ENCODE measurements around the gene TCP1. TPM values are rescaled to one million over a fixed set of nuclear protein-coding genes. Genes with fewer than 3 reads are reported as not detected.

The TCP1 gene
- total RNA-seq, 2 experiments from 2014 or later: 621 to 635 TPM

- CTCF ChIA-PET: interaction anchor here (1.3 kb wide), 1 partner anchor 17 kb away, joined by 3 read pairs; no protein-coding TSS in a partner anchor
Observed at GRCh38 chr6:159788753-159789376, 537 bp downstream of the TCP1 start.

DNA sequence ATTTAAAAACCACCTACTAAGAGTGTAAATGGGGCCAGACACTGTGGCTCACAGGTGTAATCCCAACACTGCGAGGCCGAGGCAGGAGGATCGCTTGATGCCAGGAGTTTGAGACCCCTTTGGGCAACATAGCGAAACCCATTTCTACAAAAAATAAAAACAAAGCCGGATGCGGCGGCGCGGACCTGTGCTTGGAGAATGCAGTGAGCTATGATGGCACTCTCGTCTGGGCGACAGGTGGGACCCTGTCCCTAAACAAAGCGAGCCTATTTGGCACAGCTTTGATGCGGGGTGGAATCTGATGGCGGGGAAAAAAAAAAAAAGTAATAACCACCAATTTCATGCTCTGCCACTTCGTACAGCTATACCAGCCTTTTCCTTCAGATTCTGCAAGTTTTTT is 1.1 kb downstream of the TCP1 start:
- CTCF ChIA-PET: no interaction called here
- POLR2A ChIA-PET: interaction anchor here (0.6 to 3.0 kb wide), 8 partner anchors 13 to 192 kb away, joined by 3 to 15 read pairs (median 3); partner anchors contain the start of genes ACAT2 and WTAP

More at GRCh38 chr6:159788753-159789376, 537 bp downstream of the TCP1 start:
- POLR2A ChIA-PET: interaction anchor here (0.6 to 3.0 kb wide), 7 partner anchors 13 to 191 kb away, joined by 3 to 15 read pairs (median 3); partner anchors contain the start of genes ACAT2 and WTAP

DNA sequence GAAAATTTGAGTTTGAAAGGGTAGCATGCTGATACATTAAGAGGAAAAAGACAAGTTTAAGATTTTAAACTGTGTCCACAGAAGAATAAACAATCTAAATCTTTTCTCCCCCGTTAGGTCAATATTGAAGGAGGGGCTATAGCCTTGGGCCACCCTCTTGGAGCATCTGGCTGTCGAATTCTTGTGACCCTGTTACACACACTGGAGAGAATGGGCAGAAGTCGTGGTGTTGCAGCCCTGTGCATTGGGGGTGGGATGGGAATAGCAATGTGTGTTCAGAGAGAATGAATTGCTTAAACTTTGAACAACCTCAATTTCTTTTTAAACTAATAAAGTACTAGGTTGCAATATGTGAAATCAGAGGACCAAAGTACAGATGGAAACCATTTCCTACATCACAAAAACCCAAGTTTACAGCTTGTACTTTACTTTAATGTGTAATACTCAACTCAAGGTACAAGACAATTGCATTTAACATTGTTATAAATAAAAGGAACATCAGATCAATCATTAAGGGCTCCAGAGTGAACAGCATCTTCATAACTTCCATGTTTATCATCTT is 10.8 kb downstream of the TCP1 start:
- POLR2A ChIA-PET: no interaction called here

GRCh38 chr6:159778131-159778530 is 11.3 kb downstream of the TCP1 start:
- CTCF ChIA-PET: no interaction called here
- POLR2A ChIA-PET: no interaction called here

More for the DNA sequence above, 10.8 kb downstream of the TCP1 start:
- CTCF ChIA-PET: no interaction called here

GRCh38 chr6:159777240-159777904 is 12.0 kb downstream of the TCP1 start:
- ChIA-PET CTCF (interaction anchor here (0.6 kb wide), 1 partner anchor 21 kb away, joined by 3 read pairs; no protein-coding TSS in a partner anchor), POLR2A (no interaction called here)

GRCh38 chr6:159772196-159772595 is 17.2 kb downstream of the TCP1 start:
- ChIA-PET CTCF (interaction anchor here (0.7 kb wide), 1 partner anchor 17 kb away, joined by 3 read pairs; the partner anchor contains the start of gene TCP1), POLR2A (interaction anchor here (1.0 kb wide), 1 partner anchor 9 kb away, joined by 3 read pairs; no protein-coding TSS in a partner anchor)

DNA sequence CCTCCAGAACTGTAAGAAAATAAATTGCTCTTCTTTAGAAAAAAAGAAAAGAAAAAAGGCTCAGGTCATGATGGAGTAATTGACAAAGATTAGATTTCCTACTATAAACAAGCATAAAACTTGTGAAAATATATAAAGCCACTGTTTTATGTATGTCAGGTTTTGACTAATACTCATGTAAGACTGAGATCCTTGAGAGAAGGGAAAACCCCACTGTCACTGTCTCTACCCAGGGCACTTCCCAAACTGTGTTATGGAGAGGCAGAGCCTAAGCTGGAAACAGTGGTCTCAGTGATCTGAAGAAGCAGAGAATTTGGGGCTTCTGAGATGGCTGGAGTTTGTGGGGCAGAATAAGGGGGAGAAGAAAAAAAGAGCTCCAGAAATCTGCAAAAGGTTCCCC is 19.9 kb downstream of the TCP1 start:
- ChIA-PET CTCF (interaction anchor here (1.0 kb wide), 1 partner anchor 10 kb away, joined by 3 read pairs; no protein-coding TSS in a partner anchor), POLR2A (no interaction called here)

DNA sequence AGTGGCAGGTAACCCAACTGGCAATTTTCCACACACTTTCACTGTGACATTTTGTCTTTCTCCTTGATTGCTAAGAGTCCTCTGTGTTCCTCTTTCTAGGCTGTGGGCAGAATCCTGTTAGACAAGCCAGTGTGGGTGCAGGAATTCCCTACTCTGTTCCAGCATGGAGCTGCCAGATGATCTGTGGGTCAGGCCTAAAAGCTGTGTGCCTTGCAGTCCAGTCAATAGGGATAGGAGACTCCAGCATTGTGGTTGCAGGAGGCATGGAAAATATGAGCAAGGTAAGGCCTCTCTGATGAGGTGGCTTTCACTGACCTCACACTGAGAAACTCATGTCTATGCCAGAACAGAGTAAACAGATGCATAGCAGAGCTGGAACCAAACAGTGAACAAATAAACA is 22.5 kb downstream of the TCP1 start:
- ChIA-PET CTCF (no interaction called here), POLR2A (interaction anchor here (0.8 kb wide), 1 partner anchor 40 kb away, joined by 3 read pairs; no protein-coding TSS in a partner anchor)

DNA sequence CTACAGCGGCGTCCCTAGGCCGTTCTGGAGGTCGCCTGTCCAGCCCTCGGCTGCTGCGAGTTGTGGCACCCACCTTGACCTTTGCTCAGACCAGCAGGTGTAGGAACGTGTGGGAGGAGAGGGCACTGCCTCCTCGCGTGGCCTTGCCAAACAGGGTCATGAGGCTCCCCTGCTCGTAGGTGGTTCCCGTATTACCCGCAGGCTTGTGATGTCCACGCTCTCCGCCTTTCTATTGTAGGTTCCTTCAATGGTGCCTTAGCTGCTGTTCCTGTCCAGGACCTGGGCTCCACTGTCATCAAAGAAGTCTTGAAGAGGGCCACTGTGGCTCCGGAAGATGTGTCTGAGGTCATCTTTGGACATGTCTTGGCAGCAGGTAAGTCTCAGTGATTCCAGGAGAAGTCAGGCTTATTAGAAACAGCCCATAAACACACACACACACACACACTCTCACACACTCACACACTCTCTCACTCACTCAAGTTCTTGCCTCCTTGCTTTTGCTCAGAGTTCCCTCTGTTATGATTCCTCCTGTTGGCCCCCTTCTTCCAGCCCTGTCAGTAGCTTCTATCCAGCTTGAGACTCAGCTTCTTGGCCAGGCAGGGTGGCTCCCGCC is 26.6 kb downstream of the TCP1 start:
- POLR2A ChIA-PET: interaction anchor here (1.1 kb wide), 1 partner anchor 10 kb away, joined by 3 read pairs; no protein-coding TSS in a partner anchor

DNA sequence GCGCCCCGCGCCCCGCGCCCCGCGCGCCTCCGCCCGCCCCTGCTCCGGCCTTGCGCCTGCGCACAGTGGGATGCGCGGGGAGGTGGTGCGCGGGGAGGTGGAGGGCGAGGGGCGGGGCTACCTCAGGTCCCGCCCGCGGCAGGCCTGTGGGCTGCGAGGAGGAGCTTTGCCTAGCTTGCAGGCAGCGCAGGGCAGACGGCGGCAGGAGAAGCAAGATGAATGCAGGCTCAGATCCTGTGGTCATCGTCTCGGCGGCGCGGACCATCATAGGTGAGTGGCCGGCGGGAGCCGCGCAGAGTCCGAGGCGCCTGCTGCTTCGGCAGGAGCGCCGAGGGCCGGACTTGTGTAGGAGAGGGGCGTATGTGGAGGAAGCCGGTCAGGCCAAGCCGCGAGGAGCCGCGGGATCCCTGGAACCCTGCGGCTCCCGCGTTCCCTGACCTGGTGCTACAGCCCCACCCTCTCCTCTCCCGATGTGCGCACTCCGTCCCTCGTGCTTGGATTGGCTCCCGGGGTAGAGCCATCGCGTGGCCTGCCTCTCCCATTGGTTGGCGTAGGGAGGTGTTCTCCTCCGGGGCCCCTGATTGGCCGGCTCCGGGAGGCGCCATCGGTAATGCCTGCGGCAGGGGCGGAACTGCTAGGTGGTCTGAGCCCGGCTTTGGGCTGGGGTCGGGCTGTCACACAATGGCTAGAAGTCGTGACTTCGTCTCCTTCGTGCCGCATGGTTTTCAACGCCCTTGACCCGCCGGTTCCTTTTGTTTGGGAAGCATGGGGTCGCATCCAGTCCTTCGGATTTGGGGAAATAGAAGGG is 27.3 kb downstream of the TCP1 start, which contains the start of gene ACAT2:
ACAT2 (plus strand) TSS at position 173 of the 808 bp plus-strand sequence; CDS start at position 216, 43 bp downstream.
- POLR2A ChIA-PET: interaction anchor here (0.6 to 1.9 kb wide), 7 partner anchors 26 to 239 kb away, joined by 3 to 9 read pairs (median 3); partner anchors contain the start of genes MRPL18, TCP1 and WTAP
- CTCF ChIA-PET: interaction anchor here (1.1 kb wide), 1 partner anchor 11 kb away, joined by 4 read pairs; no protein-coding TSS in a partner anchor

More for the DNA sequence above, 26.6 kb downstream of the TCP1 start:
- CTCF ChIA-PET: interaction anchor here (0.9 kb wide), 1 partner anchor 21 kb away, joined by 3 read pairs; no protein-coding TSS in a partner anchor

DNA sequence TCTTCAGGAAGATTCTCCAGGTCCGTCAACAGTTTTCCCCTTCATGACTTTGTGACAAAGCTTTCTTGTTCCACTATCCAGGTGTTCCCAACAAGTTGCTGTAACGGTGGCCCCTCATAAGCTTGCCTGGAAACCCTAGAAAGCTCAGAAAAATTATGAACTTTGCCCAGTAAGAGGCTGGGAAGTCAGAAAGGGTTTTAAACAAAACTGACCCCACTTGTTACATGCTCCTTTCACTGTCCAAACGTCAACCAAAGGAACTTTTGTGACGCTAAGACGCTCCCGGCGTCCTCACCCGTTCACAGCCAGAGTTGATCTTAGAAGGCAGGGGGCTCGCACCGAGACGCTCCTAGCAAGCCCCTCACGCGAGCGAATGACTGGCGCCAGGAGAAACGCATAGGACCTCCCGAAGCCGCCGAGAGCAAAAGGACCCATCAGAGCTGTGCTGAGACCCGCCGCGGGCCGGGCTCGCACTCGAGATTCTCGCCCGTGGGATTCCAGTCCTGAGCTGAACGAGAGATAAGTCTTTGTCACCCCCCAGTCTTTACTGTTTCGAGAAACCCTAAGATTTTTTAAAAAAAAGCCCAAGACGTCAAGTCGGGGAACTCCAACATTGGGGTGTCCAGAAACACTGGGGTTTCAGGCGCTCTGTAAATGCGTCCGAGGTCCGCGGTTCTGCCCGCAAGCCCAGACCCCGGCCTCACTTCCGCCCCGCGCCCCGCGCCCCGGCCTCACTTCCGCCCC is 28.1 kb downstream of the TCP1 start:
- CTCF ChIA-PET: interaction anchor here (1.1 kb wide), 1 partner anchor 10 kb away, joined by 4 read pairs; no protein-coding TSS in a partner anchor
- POLR2A ChIA-PET: interaction anchor here (0.9 to 1.9 kb wide), 6 partner anchors 27 to 240 kb away, joined by 3 to 9 read pairs (median 3); partner anchors contain the start of genes MRPL18, TCP1 and WTAP

DNA sequence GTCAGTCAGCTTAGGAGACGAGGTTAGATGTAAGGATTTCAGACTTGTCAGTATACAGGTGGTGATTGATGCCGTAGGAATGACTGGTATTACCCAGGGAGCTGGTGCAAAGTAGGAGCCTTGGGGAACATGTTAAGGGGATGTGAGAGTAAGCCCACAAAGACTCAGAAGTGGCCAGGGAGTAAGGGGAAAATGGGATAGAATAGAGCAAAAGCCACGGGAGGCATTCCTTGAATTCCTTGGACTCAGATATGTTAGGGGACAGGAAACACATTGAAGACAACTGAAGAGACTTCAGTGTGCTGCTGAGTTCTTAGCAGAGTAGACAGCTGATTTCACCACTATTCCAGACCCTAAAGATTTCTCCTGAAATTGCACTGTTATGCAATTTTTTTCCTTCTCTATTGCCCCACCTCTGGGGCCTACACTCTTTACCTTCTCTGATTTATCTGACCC is 28.8 kb downstream of the TCP1 start:
- ChIA-PET POLR2A (interaction anchor here (1.0 to 1.9 kb wide), 3 partner anchors 9 to 34 kb away, joined by 3 to 9 read pairs (median 9); partner anchors contain the start of genes MRPL18, TCP1 and WTAP), CTCF (interaction anchor here (0.6 to 0.8 kb wide), 2 partner anchors 40 to 62 kb away, joined by 3 read pairs; no protein-coding TSS in a partner anchor)

- CTCF ChIA-PET: interaction anchor here (0.8 kb wide), 1 partner anchor 10 kb away, joined by 3 read pairs; no protein-coding TSS in a partner anchor
- POLR2A ChIA-PET: interaction anchor here (0.7 to 1.2 kb wide), 2 partner anchors 32 to 217 kb away, joined by 3 to 4 read pairs; partner anchors contain the start of gene WTAP
Observed at GRCh38 chr6:159759645-159760044, 29.8 kb downstream of the TCP1 start.

DNA sequence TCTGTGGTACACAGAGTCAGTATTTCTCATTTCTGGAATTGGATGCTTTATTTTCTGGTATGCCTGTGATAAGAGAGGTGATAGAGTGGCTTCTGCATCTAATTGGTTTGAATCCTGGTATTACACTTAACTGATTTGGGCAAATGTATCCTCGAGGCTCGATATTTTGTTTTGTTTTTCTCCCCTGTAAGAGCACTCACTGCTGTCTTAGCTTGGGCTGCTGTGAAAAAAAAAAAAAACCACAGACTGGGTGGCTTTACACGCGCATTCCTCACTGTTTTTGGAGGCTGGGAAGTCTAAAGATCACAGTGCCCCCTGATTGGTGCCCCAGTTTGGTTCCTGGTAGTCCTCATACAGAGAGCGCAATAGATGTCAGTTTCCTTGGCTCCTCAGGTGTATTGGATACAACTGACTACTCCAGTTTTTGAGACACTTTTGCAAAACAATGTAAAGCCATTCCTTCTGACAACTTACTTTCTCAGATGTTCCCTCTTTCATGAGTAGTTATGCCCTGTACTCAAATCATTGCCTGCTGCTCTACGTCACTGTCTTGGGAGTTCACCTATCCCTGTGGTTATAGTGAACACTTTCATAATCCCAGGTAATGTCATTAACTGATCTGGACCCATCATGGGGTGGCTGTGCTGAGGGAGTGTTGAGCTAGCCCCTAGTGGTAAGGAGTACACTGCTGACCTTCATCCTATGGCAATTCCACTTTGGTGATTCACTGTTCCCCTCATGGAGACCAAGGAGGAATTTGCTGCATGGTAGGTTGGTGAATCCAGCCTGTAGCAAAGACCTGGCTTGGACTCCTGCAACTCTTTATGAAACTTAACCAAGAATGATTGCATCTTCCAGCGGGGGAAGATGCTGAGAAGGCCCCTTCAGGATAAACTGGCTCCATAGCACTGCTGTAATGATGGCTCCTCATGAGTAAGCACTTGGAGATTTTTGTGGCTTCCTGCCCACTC is 31.1 kb downstream of the TCP1 start:
- ChIA-PET POLR2A (no interaction called here), CTCF (interaction anchor here (0.7 kb wide), 1 partner anchor 67 kb away, joined by 3 read pairs; no protein-coding TSS in a partner anchor)

DNA sequence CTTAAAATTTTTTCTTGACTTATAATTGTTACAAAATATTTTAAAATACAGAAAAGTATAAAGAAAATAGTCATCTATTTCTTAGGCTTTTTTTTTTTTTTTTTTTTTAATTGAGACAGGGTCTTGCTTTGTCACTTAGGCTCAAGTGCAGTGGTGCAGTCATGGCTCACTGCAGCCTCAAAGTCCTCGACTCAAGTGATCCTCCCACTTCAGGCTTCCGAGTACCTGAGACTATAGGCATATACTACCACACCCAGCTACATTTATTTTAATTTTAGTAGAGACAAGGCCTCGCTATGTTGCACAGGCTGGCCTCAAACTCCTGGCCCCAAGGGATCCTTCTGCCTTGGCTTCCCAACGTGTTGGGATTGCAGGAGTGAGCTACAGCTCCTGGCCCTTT is 32.9 kb downstream of the TCP1 start:
- ChIA-PET CTCF (interaction anchor here (0.7 to 1.0 kb wide), 3 partner anchors 13 to 107 kb away, joined by 3 read pairs; no protein-coding TSS in a partner anchor), POLR2A (no interaction called here)
